Stimulated activated naive CD4-positive, alpha-beta T cell (primary cell): ENCODE data around the gene ZNF324B.
"Not testable (repeated sequence)": the region's sequence is repeated elsewhere in the genome, so short reads cannot be mapped to it uniquely, and the experiment has no call there.

Experiments used
- DNase-seq, 6 experiments: peaks; one replicate each; lab custom pipeline; 2025; lab: John Stamatoyannopoulos, UW

ZNF324B gene

GRCh38 chr19:58451358-58452101 lies at the start of gene ZNF324B:
Gene ZNF324B (plus strand): TSS chr19:58451622. CDS start chr19:58453702, 2,080 bp downstream.
- DNase-seq: peak; percentile 92 to 96 (median 94)

- no peak for DNase-seq
Measured at GRCh38 chr19:58401840-58402421, 49.5 kb upstream of the ZNF324B start.

GRCh38 chr19:58403920-58404478 lies 47.4 kb upstream of the ZNF324B start:
- not testable (repeated sequence) for DNase-seq

- no peak for DNase-seq
Measured at GRCh38 chr19:58406818-58407657, 44.4 kb upstream of the ZNF324B start.

GRCh38 chr19:58407658-58408151 lies 43.7 kb upstream of the ZNF324B start:
- DNase-seq: no peak

- DNase-seq: peak; percentile 86 to 93 (median 90)
Measured at GRCh38 chr19:58408152-58409009, 43.0 kb upstream of the ZNF324B start, which contains the start of gene ZNF584. Gene ZNF584 (plus strand): TSS chr19:58408649. CDS start chr19:58409148, 499 bp downstream.

- DNase-seq: peak in 1 of 6 experiments; percentile 18
Measured at GRCh38 chr19:58409010-58409790, 42.2 kb upstream of the ZNF324B start.

- no peak for DNase-seq
Measured at GRCh38 chr19:58416604-58417003, 34.8 kb upstream of the ZNF324B start.

GRCh38 chr19:58417071-58417470 lies 34.4 kb upstream of the ZNF324B start:
- DNase-seq: no peak

GRCh38 chr19:58428617-58429016 lies 22.8 kb upstream of the ZNF324B start:
- no peak for DNase-seq

GRCh38 chr19:58429745-58430144 lies 21.7 kb upstream of the ZNF324B start:
- no peak for DNase-seq

- DNase-seq: no peak
Measured at GRCh38 chr19:58434217-58434616, 17.2 kb upstream of the ZNF324B start.

GRCh38 chr19:58439576-58440554 lies 11.6 kb upstream of the ZNF324B start, which contains the start of gene ZNF132:
Gene ZNF132 (minus strand): TSS chr19:58440153. CDS start chr19:58439821, 332 bp downstream.
- peak; percentile 82 to 97 (median 94) for DNase-seq

GRCh38 chr19:58440556-58440955 lies 10.9 kb upstream of the ZNF324B start:
- DNase-seq: no peak

GRCh38 chr19:58442986-58443385 lies 8.4 kb upstream of the ZNF324B start:
- not testable (repeated sequence) for DNase-seq

GRCh38 chr19:58448860-58449259 lies 2.6 kb upstream of the ZNF324B start:
- DNase-seq: not testable (repeated sequence)

GRCh38 chr19:58449980-58450379 lies 1.4 kb upstream of the ZNF324B start:
- not testable (repeated sequence) for DNase-seq

GRCh38 chr19:58450856-58451357 lies 515 bp upstream of the ZNF324B start:
- no peak for DNase-seq

GRCh38 chr19:58453743-58454142 lies 2.3 kb downstream of the ZNF324B start:
- DNase-seq: no peak
